ENCODE data around the gene AGPS. TPM values are rescaled to one million over a fixed set of nuclear protein-coding genes. Genes with fewer than 3 reads are reported as not detected.

Gene AGPS
- total RNA-seq, 1 donor from 2014 or later: 71.8 TPM

- Mint-ChIP-seq H3K27ac (no peak overlapping the region), H3K4me1 (ENCODE audit: low read depth) (peaks cover 9% of the 10 kb centered on the region), H3K27me3 (ENCODE audit: insufficient read depth) (peaks cover 3% of the 10 kb centered on the region), H3K9me3 (no peaks in the 10 kb centered on the region), H3K4me3 (no peak overlapping the region), H3K36me3 (ENCODE audit: low read depth) (peaks cover 1% of the 10 kb centered on the region)
- no peak for DNase-seq (ENCODE audit: low spot score)
- intact Hi-C loops (cut with micrococcal nuclease): no loop called here
Observed at GRCh38 chr2:177568390-177568789, 175.8 kb downstream of the AGPS start.

GRCh38 chr2:177568893-177569292 lies 176.3 kb downstream of the AGPS start:
- no peak for DNase-seq (ENCODE audit: low spot score)
- peaks cover 3% of the 10 kb centered on the region for H3K27me3 Mint-ChIP-seq (ENCODE audit: insufficient read depth)
- no peaks in the 10 kb centered on the region for H3K9me3 Mint-ChIP-seq
- no peak overlapping the region for H3K4me3 Mint-ChIP-seq
- H3K4me1 Mint-ChIP-seq (ENCODE audit: low read depth): peaks cover 9% of the 10 kb centered on the region
- peaks cover 1% of the 10 kb centered on the region for H3K36me3 Mint-ChIP-seq (ENCODE audit: low read depth)
- H3K27ac Mint-ChIP-seq: no peak overlapping the region
- intact Hi-C loops (cut with micrococcal nuclease): no loop called here

- Mint-ChIP-seq H3K4me3 (no peak overlapping the region), H3K27ac (no peak overlapping the region), H3K9me3 (no peaks in the 10 kb centered on the region), H3K4me1 (ENCODE audit: low read depth) (peaks cover 9% of the 10 kb centered on the region), H3K36me3 (ENCODE audit: low read depth) (peaks cover 1% of the 10 kb centered on the region), H3K27me3 (ENCODE audit: insufficient read depth) (peaks cover 4% of the 10 kb centered on the region)
- intact Hi-C loops (cut with micrococcal nuclease): no loop called here
- no peak for DNase-seq (ENCODE audit: low spot score)
Observed at GRCh38 chr2:177572236-177572671, 179.7 kb downstream of the AGPS start.

- Mint-ChIP-seq H3K36me3 (ENCODE audit: low read depth) (peaks cover 1% of the 10 kb centered on the region), H3K27ac (no peak overlapping the region), H3K9me3 (no peaks in the 10 kb centered on the region), H3K27me3 (ENCODE audit: insufficient read depth) (peaks cover 4% of the 10 kb centered on the region), H3K4me1 (ENCODE audit: low read depth) (peaks cover 8% of the 10 kb centered on the region), H3K4me3 (no peak overlapping the region)
- DNase-seq (ENCODE audit: low spot score): no peak
- intact Hi-C loops (cut with micrococcal nuclease): no loop called here
Observed at GRCh38 chr2:177573120-177573519, 180.5 kb downstream of the AGPS start.

- Mint-ChIP-seq H3K4me3 (no peak overlapping the region), H3K9me3 (no peaks in the 10 kb centered on the region), H3K36me3 (ENCODE audit: low read depth) (no peaks in the 10 kb centered on the region), H3K27me3 (ENCODE audit: insufficient read depth) (peaks cover 2% of the 10 kb centered on the region), H3K27ac (no peak overlapping the region), H3K4me1 (ENCODE audit: low read depth) (no peaks in the 10 kb centered on the region)
- intact Hi-C loops (cut with micrococcal nuclease): no loop called here
- DNase-seq (ENCODE audit: low spot score): no peak
Observed at GRCh38 chr2:177574356-177574755, 181.8 kb downstream of the AGPS start.

GRCh38 chr2:177575358-177575757 lies 182.8 kb downstream of the AGPS start:
- Mint-ChIP-seq H3K36me3 (ENCODE audit: low read depth) (no peaks in the 10 kb centered on the region), H3K9me3 (no peaks in the 10 kb centered on the region), H3K27me3 (ENCODE audit: insufficient read depth) (peaks cover 2% of the 10 kb centered on the region), H3K4me1 (ENCODE audit: low read depth) (no peaks in the 10 kb centered on the region), H3K27ac (no peak overlapping the region), H3K4me3 (no peak overlapping the region)
- no peak for DNase-seq (ENCODE audit: low spot score)
- intact Hi-C loops (cut with micrococcal nuclease): no loop called here

- no peaks in the 10 kb centered on the region for H3K36me3 Mint-ChIP-seq (ENCODE audit: low read depth)
- peaks cover 4% of the 10 kb centered on the region for H3K27me3 Mint-ChIP-seq (ENCODE audit: insufficient read depth)
- intact Hi-C loops (cut with micrococcal nuclease): no loop called here
- no peaks in the 10 kb centered on the region for H3K4me1 Mint-ChIP-seq (ENCODE audit: low read depth)
- H3K4me3 Mint-ChIP-seq: no peak overlapping the region
- H3K9me3 Mint-ChIP-seq: no peaks in the 10 kb centered on the region
- no peak for DNase-seq (ENCODE audit: low spot score)
- no peak overlapping the region for H3K27ac Mint-ChIP-seq
Observed at GRCh38 chr2:177577075-177577474, 184.5 kb downstream of the AGPS start.

GRCh38 chr2:177578454-177578853 lies 185.9 kb downstream of the AGPS start:
- H3K36me3 Mint-ChIP-seq (ENCODE audit: low read depth): no peaks in the 10 kb centered on the region
- intact Hi-C loops (cut with micrococcal nuclease): no loop called here

GRCh38 chr2:177579486-177580036 lies 187.0 kb downstream of the AGPS start:
- Mint-ChIP-seq H3K4me3 (no peak overlapping the region), H3K9me3 (no peaks in the 10 kb centered on the region), H3K36me3 (ENCODE audit: low read depth) (no peaks in the 10 kb centered on the region), H3K27me3 (ENCODE audit: insufficient read depth) (peaks cover 3% of the 10 kb centered on the region), H3K27ac (no peak overlapping the region), H3K4me1 (ENCODE audit: low read depth) (no peaks in the 10 kb centered on the region)
- DNase-seq (ENCODE audit: low spot score): no peak
- intact Hi-C loops (cut with micrococcal nuclease): no loop called here

More at GRCh38 chr2:177578454-177578853, 185.9 kb downstream of the AGPS start:
- no peaks in the 10 kb centered on the region for H3K9me3 Mint-ChIP-seq
- no peak overlapping the region for H3K27ac Mint-ChIP-seq
- no peaks in the 10 kb centered on the region for H3K4me1 Mint-ChIP-seq (ENCODE audit: low read depth)
- peaks cover 4% of the 10 kb centered on the region for H3K27me3 Mint-ChIP-seq (ENCODE audit: insufficient read depth)
- H3K4me3 Mint-ChIP-seq: no peak overlapping the region
- DNase-seq (ENCODE audit: low spot score): no peak

GRCh38 chr2:177582000-177582399 lies 189.4 kb downstream of the AGPS start:
- no peak for DNase-seq (ENCODE audit: low spot score)
- Mint-ChIP-seq H3K27ac (no peak overlapping the region), H3K4me3 (no peak overlapping the region), H3K9me3 (no peaks in the 10 kb centered on the region), H3K36me3 (ENCODE audit: low read depth) (no peaks in the 10 kb centered on the region), H3K4me1 (ENCODE audit: low read depth) (no peaks in the 10 kb centered on the region), H3K27me3 (ENCODE audit: insufficient read depth) (peaks cover 3% of the 10 kb centered on the region)
- intact Hi-C loops (cut with micrococcal nuclease): no loop called here

- intact Hi-C loops (cut with micrococcal nuclease): no loop called here
- Mint-ChIP-seq H3K36me3 (ENCODE audit: low read depth) (no peaks in the 10 kb centered on the region), H3K4me3 (no peak overlapping the region), H3K9me3 (no peaks in the 10 kb centered on the region), H3K4me1 (ENCODE audit: low read depth) (no peaks in the 10 kb centered on the region), H3K27me3 (ENCODE audit: insufficient read depth) (peaks cover 4% of the 10 kb centered on the region), H3K27ac (no peak overlapping the region)
- no peak for DNase-seq (ENCODE audit: low spot score)
Observed at GRCh38 chr2:177584030-177584692, 191.6 kb downstream of the AGPS start.

GRCh38 chr2:177585234-177585863 lies 192.8 kb downstream of the AGPS start:
- no peak overlapping the region for H3K4me3 Mint-ChIP-seq
- no peaks in the 10 kb centered on the region for H3K36me3 Mint-ChIP-seq (ENCODE audit: low read depth)
- intact Hi-C loops (cut with micrococcal nuclease): no loop called here
- no peaks in the 10 kb centered on the region for H3K4me1 Mint-ChIP-seq (ENCODE audit: low read depth)
- H3K9me3 Mint-ChIP-seq: no peaks in the 10 kb centered on the region
- H3K27ac Mint-ChIP-seq: no peak overlapping the region
- peaks cover 4% of the 10 kb centered on the region for H3K27me3 Mint-ChIP-seq (ENCODE audit: insufficient read depth)
- DNase-seq (ENCODE audit: low spot score): no peak

GRCh38 chr2:177586154-177586553 lies 193.6 kb downstream of the AGPS start:
- no peaks in the 10 kb centered on the region for H3K36me3 Mint-ChIP-seq (ENCODE audit: low read depth)
- H3K4me1 Mint-ChIP-seq (ENCODE audit: low read depth): no peaks in the 10 kb centered on the region
- H3K4me3 Mint-ChIP-seq: no peak overlapping the region
- H3K27ac Mint-ChIP-seq: no peak overlapping the region
- H3K27me3 Mint-ChIP-seq (ENCODE audit: insufficient read depth): peaks cover 2% of the 10 kb centered on the region
- intact Hi-C loops (cut with micrococcal nuclease): no loop called here
- no peak for DNase-seq (ENCODE audit: low spot score)
- no peaks in the 10 kb centered on the region for H3K9me3 Mint-ChIP-seq

All from activated T-helper 1 cell treated with anti-CD3 and anti-CD28 coated beads, Interleukin-12 subunit alpha, Interleukin-12 subunit beta, Interleukin-2, Interleukin-4 antibody, amounts not matched to agents 30 ng/mL and 10 ng/mL and 1 ng/mL, durations not matched to agents 14 hours and 24 hours and 36 hours (primary cell).